Measurements from ENCODE around the gene ABCC3.

The ABCC3 gene, protein sequence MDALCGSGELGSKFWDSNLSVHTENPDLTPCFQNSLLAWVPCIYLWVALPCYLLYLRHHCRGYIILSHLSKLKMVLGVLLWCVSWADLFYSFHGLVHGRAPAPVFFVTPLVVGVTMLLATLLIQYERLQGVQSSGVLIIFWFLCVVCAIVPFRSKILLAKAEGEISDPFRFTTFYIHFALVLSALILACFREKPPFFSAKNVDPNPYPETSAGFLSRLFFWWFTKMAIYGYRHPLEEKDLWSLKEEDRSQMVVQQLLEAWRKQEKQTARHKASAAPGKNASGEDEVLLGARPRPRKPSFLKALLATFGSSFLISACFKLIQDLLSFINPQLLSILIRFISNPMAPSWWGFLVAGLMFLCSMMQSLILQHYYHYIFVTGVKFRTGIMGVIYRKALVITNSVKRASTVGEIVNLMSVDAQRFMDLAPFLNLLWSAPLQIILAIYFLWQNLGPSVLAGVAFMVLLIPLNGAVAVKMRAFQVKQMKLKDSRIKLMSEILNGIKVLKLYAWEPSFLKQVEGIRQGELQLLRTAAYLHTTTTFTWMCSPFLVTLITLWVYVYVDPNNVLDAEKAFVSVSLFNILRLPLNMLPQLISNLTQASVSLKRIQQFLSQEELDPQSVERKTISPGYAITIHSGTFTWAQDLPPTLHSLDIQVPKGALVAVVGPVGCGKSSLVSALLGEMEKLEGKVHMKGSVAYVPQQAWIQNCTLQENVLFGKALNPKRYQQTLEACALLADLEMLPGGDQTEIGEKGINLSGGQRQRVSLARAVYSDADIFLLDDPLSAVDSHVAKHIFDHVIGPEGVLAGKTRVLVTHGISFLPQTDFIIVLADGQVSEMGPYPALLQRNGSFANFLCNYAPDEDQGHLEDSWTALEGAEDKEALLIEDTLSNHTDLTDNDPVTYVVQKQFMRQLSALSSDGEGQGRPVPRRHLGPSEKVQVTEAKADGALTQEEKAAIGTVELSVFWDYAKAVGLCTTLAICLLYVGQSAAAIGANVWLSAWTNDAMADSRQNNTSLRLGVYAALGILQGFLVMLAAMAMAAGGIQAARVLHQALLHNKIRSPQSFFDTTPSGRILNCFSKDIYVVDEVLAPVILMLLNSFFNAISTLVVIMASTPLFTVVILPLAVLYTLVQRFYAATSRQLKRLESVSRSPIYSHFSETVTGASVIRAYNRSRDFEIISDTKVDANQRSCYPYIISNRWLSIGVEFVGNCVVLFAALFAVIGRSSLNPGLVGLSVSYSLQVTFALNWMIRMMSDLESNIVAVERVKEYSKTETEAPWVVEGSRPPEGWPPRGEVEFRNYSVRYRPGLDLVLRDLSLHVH (N-terminal part only)

DNA sequence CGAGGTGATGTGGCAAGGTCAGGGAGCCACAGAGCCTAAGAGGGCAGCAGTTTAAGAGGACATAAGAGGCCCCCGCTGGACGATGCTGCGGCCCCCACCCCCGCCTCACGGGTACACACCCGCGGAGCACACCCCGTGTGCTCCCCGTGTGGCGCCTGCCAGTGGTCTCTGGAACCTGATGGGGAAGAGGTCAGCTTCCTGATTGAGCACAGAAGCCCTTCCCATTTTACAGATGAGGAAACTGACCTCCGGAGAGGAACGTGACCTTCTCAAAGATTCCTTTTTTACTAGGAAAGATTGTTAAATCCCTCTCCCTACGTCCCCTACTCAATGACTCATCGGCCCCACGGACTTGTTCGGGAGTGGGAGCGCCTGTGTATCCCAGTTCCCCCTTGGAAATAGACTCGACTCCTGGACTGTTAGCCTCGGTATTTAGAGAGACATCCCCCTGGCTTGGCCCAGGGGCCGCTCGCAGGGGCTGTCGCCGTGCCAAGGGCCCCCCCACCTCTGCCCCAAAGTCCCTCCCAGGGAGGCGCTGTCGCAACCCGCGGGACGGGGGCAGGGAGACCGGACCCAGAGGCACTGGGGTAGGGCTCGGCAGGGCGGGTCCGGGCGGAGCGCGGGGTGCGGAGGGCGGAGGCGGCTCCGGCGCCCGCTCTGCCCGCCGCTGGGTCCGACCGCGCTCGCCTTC, at the start of gene ABCC3:
ABCC3 (plus strand) TSS at position 658 of the 691 bp plus-strand sequence. CDS start 56 bp downstream, outside the sequence.
- DNase-seq (ENCODE audit: low read depth, low spot score): no peak

DNA sequence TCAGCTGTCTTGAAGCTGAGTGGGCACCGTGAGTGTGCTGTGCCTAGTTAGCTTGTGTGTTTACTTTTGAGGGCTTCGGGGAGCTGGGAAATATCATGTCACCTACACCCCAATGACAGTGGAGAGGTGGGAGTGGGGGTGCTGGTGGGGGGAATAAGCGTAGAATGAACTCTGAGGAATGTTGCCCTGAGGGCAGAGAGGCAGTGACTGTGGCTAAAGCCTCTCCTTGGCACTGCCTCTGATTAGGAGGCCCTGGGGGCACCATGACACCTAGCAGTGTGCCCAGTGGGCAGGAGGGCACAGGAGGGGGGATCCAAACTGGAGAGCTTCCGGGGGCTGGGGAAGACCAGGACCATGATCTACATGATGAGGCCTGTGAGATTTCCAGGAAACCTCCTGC, 49.3 kb upstream of the ABCC3 start:
- no peak for DNase-seq (ENCODE audit: low read depth, low spot score)

DNA sequence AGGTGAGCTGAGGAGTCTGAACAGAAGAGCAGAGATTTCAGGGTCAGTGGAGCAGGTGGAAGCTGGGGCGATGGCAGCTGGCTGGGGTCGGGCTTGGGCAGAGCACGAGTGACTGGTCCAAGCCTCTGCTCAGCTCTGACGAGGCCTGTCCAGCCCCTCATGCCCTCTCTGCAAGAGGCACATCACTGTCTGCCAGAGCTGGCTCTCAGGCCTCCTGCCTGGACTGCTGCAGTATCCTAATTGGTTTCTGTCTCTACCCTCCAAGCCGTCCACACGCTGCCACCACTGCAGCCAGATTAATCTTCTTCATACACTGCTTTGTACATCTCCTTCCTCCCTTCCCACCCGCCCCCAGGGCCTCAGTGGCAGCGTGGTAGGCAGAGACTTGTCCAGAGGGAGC, 48.8 kb upstream of the ABCC3 start:
- DNase-seq (ENCODE audit: low read depth, low spot score): no peak

DNA sequence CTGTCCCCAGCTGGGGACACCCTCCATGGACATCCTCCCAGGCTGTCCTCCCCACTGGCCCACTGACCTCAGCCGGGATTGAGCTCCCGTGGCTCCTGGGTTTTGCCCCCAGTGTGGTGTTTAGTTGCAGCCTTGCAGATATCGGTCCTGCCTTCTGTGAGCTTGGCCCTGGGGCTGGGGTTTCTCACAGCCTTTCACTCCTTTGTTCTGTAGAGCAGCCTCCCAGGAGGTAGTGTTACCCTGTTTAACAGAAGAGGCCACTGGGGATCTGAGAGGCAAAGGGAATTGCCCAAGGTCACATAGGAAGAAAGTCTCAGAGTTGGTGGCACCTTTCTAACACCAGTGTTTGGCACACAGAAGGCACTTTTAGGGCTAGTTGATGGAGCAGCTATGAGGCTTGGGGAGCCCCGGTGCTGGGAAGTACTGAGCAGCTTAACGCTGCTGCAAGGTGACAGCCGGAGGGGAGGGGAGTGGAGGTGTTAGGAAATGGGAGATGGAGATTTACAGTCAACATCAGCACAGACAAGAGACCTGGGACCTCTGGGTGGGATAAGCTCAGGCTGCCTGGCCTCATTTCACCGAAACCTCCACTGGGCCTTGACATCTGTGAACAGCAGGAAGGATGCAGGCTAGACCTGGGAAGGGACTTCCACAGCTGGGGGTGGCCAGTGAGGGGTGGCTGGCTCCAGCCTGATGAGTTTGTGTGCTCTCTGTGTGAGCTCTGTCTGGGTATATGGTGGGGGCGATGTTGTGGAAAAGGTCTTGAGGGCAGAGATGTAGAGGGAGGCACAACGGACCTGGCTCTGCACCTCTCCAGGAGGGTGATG, 48.0 kb upstream of the ABCC3 start:
- no peak for DNase-seq (ENCODE audit: low read depth, low spot score)

DNA sequence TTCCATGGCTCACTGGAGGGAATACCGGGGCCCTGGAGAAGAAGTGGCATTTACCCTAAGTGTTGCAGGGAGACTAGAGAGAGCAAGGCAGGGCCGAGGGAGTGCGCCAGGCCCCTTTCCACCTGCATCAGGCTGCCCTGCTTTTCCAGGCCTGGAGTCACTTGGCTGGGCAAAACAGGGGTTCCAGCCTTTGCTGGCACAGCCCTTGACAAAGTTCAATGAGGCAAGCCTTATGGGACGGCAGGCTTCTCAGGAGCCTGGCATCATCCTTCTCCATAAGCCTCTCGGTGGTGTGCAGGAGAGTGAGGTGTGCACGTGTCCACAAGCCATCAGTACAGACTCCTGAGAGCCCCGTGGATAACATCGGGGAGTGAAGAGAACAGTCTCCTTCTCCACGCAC, 47.1 kb upstream of the ABCC3 start:
- DNase-seq (ENCODE audit: low read depth, low spot score): no peak

DNA sequence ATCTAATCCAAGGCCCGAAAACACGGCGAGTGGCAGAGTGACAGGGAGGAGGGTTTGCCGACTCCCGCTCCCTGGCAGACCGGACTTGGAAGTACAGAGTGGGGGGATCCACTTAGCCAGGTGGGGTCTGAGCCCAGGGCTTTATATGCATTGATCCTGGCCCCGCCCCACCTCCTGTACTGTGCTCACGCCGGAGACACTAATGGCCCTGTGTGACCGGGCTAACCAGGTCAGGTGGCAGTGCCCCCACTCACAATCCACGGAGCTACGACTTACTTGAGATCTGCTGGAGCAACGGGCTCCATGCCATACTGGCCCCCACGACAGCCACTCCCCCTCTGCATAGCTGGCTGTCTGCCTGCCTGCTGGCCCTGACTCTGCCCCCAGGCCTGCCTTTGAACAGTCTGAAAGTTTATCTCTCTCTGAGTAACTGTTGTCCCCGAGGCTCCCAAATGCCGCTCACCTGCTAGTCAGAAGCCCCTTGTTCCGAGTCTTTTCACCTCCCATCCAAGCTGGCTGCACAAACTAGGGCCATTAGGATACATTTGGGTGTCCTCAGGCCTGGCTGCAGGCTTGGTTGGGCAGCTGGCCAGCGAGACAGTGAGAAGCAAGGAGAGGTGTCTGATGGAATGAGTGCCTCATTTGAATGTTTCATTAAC, 46.2 kb upstream of the ABCC3 start:
- no peak for DNase-seq (ENCODE audit: low read depth, low spot score)

DNA sequence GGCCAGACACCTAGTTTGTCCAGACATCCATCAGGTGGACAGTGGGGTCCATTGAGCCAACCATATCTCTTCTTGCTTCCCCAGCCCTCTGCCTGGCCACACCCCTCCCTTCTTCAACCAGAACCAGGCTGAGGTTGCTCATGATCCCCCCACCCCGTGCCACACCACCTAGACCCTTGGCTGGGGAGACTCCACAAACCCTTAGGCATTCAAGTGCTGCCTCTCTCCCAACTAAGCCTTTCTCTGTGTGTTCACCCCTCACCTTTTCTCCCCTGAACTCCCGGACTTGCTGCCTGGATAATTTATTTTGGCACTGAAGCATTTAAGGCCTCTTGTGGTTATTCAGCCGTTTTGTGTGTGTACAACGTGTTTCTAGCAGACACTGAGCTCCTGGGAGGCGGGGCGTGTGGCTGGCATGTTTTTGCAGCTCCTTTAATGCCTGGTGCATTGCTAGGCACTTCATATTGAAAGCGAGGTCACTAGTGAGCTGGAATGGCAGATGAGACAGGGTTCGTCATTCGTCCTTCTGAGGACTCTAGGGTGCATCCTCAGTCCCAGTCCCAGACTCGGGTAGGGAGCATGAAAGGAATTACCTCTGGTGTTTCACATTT, 45.5 kb upstream of the ABCC3 start:
- no peak for DNase-seq (ENCODE audit: low read depth, low spot score)

DNA sequence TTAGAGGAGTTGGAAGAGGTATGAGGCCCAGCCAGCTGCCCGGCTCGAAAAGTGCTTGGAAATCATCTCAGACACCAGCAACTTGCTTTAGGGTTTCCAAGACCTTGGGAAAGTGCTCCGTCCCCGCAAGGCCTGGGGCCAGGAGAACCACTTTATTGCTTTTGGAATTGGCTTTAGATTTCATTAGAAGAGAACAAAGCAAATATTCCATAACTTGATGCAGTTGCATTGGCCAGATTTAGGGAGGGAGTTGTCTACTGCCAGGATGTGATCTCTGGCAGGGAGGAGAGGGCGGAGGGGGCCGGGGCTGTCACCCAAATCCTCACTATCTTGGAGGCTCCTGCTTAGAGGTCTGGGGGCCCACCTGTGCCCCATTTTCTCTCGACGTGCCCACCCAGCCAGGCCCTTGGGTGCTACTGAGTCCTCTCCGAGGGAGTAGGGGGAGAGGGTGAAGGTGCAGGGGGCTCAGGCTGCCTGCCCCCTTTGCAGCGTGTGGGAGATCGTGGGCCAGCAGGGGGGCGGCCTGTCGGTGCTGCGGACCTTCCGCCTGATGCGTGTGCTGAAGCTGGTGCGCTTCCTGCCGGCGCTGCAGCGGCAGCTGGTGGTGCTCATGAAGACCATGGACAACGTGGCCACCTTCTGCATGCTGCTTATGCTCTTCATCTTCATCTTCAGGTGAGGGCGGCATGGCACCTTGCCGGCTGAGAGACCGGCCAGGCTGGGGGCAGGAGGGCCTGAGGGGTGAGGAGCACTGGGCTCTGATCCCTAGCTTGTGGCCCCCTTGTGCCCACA, 43.5 kb upstream of the ABCC3 start:
- DNase-seq (ENCODE audit: low read depth, low spot score): no peak

DNA sequence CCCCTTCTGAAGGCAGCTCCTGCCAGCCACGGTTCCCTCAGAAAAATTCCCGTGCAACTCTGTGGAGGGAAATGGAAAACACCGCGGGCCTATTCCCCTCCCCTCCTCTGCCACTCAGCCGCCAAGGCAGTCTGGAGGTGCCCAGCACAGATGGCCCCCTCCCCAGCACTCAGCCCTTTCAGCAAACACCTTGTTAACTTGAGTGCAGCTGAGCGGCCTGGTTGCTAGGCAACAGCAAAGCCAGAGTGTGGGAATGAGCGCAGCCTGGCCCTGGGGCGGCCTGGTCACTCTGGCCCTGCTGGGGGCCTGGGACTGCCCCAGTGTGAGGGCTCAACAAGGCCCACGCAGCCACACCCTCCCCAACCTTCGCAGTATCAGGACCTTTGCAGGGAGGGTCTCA, 41.4 kb upstream of the ABCC3 start:
- no peak for DNase-seq (ENCODE audit: low read depth, low spot score)

DNA sequence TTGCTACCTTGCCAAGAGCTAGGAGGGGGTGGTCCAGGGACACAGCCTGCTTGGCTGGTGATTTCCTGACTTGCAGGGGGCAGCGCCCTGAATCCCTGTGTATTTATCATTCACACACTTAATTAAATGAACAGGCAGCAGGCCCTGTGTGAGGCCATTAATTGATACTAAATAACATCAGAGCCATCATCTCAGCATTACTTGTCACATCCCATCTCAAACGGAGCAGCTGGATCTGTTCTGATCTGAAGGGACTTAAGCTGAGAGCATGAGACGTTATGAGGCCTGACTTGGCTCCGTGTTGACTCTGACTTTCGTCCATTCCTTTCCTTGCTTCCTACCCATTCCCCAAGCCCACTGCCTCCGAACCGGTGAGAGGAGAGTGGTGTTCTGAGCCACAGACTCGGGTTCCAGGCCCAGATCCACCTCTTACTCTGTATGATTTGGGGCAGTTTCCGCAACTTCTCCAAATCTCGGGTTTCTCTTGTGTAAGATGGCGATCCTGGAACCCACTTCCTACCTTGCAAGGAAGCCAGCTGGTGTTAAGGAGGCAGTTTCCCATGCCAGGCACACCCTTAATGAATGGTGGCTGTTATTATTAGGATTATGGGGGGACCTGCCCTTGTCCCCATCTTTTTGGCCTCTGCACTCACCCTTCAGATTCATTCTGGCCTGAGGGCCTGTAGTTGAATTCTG, 40.4 kb upstream of the ABCC3 start:
- no peak for DNase-seq (ENCODE audit: low read depth, low spot score)

DNA sequence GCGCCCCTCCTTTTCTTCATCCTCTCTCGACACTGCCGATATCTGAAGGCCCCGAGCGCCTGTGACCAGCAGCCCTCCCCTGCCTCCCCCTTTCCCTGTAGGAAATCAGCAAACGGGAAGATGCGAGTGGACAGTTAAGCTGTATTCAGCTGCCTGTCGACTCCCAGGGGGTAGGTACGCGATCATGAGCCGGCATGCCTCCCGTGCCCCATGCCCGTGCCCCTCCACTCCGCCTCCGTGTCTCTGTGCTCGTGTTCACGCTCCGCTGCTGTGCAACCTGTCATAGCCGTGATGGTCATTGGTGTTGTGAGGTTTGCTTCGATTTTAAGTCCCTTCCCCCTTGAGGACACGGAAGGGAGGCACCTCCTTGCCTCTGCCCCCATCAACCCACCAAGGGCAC, 39.8 kb upstream of the ABCC3 start:
- DNase-seq (ENCODE audit: low read depth, low spot score): no peak

DNA sequence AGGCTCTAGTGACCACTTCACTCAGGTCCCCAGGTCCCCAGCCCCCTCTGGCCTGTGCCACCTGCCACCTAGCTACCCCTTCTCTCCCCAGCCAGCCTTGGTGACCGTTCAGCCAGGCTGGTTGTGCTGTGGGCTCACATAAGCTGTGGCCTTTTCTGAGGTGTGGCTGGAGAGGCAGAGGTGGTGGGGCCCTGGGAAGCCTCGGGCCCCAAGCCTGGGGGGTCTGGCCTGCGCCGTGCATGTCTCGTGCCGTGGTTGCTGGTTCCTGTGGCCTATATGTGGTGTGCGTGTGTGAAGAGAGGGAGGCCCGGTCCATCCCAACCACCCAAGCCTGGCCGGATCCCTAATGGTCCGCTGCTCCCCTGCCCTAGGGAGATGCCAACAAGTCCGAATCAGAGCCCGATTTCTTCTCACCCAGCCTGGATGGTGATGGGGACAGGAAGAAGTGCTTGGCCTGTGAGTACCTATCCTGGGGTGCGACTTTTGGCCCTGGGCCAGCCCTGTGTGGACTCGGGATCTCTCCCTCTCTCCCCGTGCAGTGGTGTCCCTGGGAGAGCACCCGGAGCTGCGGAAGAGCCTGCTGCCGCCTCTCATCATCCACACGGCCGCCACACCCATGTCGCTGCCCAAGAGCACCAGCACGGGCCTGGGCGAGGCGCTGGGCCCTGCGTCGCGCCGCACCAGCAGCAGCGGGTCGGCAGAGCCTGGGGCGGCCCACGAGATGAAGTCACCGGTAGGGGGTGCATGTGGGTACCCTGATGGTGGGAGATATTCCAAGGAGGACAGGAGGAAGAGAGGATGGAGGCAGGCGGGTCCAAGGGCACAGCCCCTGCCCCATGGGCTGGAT, 38.3 kb upstream of the ABCC3 start:
- peak; percentile 33 for DNase-seq (ENCODE audit: low read depth, low spot score)

DNA sequence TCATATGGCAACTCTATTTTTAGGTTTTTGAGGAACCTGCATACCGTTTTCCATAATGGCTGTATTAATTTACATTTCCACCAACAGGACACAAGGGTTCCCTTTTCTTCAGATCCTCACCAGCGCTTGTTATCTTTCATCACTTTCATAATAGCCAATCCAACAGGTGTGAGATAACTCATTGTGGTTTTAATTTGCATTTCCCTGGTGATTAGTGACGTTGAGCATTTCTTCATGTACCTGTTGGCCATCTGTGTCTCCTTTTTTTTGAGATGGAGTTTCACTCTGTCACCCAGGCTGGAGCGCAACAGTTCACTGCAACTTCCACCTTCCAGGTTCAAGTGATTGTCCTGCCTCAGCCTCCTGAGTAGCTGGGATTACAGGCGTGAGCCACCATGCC, 36.2 kb upstream of the ABCC3 start:
- no peak for DNase-seq (ENCODE audit: low read depth, low spot score)

DNA sequence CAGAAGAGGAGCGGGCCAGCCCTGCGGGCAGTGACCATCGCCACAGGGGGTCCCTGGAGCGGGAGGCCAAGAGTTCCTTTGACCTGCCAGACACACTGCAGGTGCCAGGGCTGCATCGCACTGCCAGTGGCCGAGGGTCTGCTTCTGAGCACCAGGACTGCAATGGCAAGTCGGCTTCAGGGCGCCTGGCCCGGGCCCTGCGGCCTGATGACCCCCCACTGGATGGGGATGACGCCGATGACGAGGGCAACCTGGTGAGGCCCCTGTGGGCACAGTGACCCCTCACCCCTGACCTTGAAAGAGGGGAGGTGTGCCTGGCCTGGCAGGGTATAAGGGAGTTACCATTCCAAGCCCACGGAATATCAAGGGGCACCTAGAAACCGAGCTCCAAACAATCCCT, 35.1 kb upstream of the ABCC3 start:
- no peak for DNase-seq (ENCODE audit: low read depth, low spot score)

DNA sequence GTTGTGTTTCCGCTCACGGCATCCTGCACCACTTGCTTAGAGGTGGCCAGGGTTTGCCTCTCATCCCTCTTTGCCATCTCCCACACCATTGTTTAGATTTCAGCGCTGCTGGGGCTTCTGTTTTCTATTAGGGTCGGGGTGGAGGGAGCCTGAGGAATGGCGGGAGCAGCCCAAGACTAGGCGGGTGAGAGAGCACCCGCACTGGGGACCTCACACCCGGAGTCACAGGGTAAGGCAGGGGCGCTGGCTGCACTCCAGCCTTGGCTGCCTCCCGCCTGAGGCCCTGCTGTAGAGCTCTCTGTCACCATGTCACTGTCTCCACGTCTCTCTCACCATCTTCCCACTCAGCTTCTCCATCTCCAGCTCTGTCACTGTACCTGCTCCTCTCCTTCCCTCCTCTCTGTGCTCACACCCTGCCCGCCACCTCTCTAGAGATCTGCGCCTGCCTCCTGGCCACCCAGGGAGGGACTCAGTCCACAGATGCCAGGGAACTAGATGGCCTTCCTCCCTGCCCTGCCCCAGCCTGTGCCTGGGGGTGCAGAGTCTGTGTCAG, 32.8 kb upstream of the ABCC3 start:
- no peak for DNase-seq (ENCODE audit: low read depth, low spot score)

DNA sequence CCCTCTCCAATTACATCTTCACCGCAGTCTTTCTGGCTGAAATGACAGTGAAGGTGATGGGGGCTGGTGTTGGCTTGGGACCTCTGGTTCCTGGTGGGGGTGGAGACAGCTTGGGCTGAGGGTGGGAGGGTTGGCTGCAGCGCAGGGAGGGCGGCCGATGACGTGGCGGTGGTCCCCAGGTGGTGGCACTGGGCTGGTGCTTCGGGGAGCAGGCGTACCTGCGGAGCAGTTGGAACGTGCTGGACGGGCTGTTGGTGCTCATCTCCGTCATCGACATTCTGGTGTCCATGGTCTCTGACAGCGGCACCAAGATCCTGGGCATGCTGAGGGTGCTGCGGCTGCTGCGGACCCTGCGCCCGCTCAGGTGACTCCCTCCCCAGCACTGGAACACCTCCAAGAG, 31.8 kb upstream of the ABCC3 start:
- DNase-seq (ENCODE audit: low read depth, low spot score): no peak

DNA sequence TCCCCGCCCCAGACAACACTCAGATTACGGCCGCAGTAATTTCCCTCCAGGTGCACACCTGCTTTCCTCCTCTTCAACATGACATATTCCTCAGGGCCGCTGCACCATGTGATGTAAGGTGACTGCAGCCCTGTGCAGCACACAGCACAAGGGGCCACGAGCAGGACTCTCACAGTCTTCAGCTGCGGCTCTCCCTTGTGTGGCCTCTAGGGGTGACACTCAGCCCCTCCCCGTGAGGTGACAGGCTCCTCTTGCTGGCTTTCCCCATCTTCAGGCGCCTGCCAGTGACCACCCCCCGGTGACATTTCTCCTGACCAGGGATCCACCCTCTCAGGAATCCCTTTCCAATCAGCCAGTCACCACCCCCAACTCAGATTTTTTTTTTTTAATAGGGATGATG, 31.3 kb upstream of the ABCC3 start:
- DNase-seq (ENCODE audit: low read depth, low spot score): no peak
